Keratinocyte (primary cell): ENCODE measurements around the gene ISG15. TPM values are rescaled to one million over a fixed set of nuclear protein-coding genes. Genes with fewer than 3 reads are reported as not detected.

ENCODE experiments used
- DNase-seq: peaks from one replicate; pipeline ENCODE4 v3.0.0-alpha.2; 2011; ENCODE audit warnings: low read depth, missing footprints, low spot score
- FAIRE-seq: peaks from 2 replicates; lab custom pipeline; 2011; peaks lifted over from hg19 to GRCh38; lab: Jason Lieb, UNC
- H2AFZ ChIP-seq: 2 replicates; pipeline ENCODE4 v1.6.0; 2012; ENCODE audit warnings: low read length, control low read depth, inconsistent platforms; ENCODE audit not compliant: control insufficient read depth
- H3K27ac ChIP-seq: 2 replicates; pipeline ENCODE4 v1.5.1; 2011; ENCODE audit warnings: low read length; ENCODE audit not compliant: control insufficient read depth, insufficient read depth
- H3K27me3 ChIP-seq: 3 replicates; pipeline ENCODE4 v1.6.0; 2011; ENCODE audit warnings: low read length; ENCODE audit not compliant: control insufficient read depth, insufficient read depth; ENCODE audit errors: extremely low read depth
- H3K36me3 ChIP-seq, 2 experiments: 2 replicates in 1 of 2; 3 replicates in 1 of 2; pipeline ENCODE4 v1.5.1; 2011; ENCODE audit warnings: low read length in 2 of 2, mild to moderate bottlenecking in 1 of 2; ENCODE audit not compliant: control insufficient read depth in 2 of 2, insufficient read depth in 2 of 2; ENCODE audit errors: extremely low read depth in 1 of 2
- H3K4me1 ChIP-seq: 3 replicates; pipeline ENCODE4 v1.5.1; 2011; ENCODE audit warnings: low read length; ENCODE audit not compliant: control insufficient read depth, insufficient read depth; ENCODE audit errors: extremely low read depth
- H3K4me2 ChIP-seq: 3 replicates; pipeline ENCODE4 v1.6.0; 2011; ENCODE audit warnings: low read depth, low read length; ENCODE audit not compliant: control insufficient read depth, insufficient read depth; ENCODE audit errors: extremely low read depth
- H3K4me3 ChIP-seq, 3 experiments: fragments of 200-600 bp in 1 of 3; sonication (generic) in 1 of 3; 2 replicates in 2 of 3; 3 replicates in 1 of 3; pipeline ENCODE4 v1.5.1; 2011 to 2016; ENCODE audit warnings: low read length in 3 of 3, mild to moderate bottlenecking in 3 of 3, control low read depth in 2 of 3, inconsistent platforms in 1 of 3, low read depth in 1 of 3, mixed read lengths in 1 of 3, mixed run types in 1 of 3, moderate library complexity in 1 of 3; ENCODE audit not compliant: control insufficient read depth in 2 of 3, insufficient read depth in 2 of 3; ENCODE audit errors: extremely low read depth in 1 of 3
- H3K79me2 ChIP-seq: 2 replicates; pipeline ENCODE4 v1.6.0; 2012; ENCODE audit warnings: low read length; ENCODE audit not compliant: control insufficient read depth, insufficient read depth
- H3K9ac ChIP-seq: 3 replicates; pipeline ENCODE4 v1.6.0; 2011; ENCODE audit warnings: low read length; ENCODE audit not compliant: control insufficient read depth, insufficient read depth; ENCODE audit errors: extremely low read depth
- H3K9me1 ChIP-seq: 3 replicates; pipeline ENCODE4 v1.6.0; 2011; ENCODE audit warnings: low read length; ENCODE audit not compliant: control insufficient read depth, insufficient read depth; ENCODE audit errors: extremely low read depth
- H3K9me3 ChIP-seq: 2 replicates; pipeline ENCODE4 v1.5.1; 2012; ENCODE audit warnings: low read depth, low read length; ENCODE audit not compliant: control insufficient read depth
- H4K20me1 ChIP-seq: 3 replicates; pipeline ENCODE4 v1.6.0; 2011; ENCODE audit warnings: low read length; ENCODE audit not compliant: control insufficient read depth, insufficient read depth; ENCODE audit errors: extremely low read depth
- CTCF ChIP-seq, 3 experiments: IDR thresholded peaks in 1 of 3; conservative IDR thresholded peaks in 1 of 3; optimal IDR thresholded peaks in 1 of 3; 2 replicates in 2 of 3; 3 replicates in 1 of 3; pipeline versions ENCODE3 to v1.5.1; 2011; ENCODE audit warnings: low read length in 3 of 3, mild to moderate bottlenecking in 3 of 3, moderate library complexity in 2 of 3, control low read depth in 1 of 3, inconsistent platforms in 1 of 3; ENCODE audit not compliant: insufficient read depth in 2 of 3; ENCODE audit errors: extremely low read depth in 1 of 3
- EZH2 ChIP-seq: IDR thresholded peaks from one replicate; pipeline ENCODE4 v1.6.1; 2012; ENCODE audit warnings: inconsistent platforms, mild to moderate bottlenecking, low read length, moderate library complexity
- dilution Hi-C: fragments of 300-500 bp; cut with MboI; formaldehyde crosslinking; loops from one replicate; pipeline ENCODE4 v1.7.0; 2020; ENCODE audit warnings: low sequenced_read_pairs; ENCODE audit not compliant: extremely low pct_ligation_motif_present
- polyA plus RNA-seq, 5 experiments: library from polyadenylated mRNA; depleted of rRNA in 3 of 5; stranded (reverse) in 3 of 5; stranded (forward) in 1 of 5; unstranded in 1 of 5; fragments of >200 nt; gene quantifications; 1 replicate in 1 of 5; 2 replicates in 3 of 5; 3 replicates in 1 of 5; pipeline versions ENCODE4 v1.2.1 to v1.2.3, GENCODE V29; 2011 to 2012; ENCODE audit warnings: missing spikeins in 2 of 5, low read depth in 1 of 5, low replicate concordance in 1 of 5

ISG15 gene
- polyA plus RNA-seq, 1 donor (not counting 4 experiments of a cell fraction or from before 2014, with no cell fraction given) = 246 TPM

GRCh38 chr1:983798-984475 is 29.4 kb upstream of the ISG15 start:
- Histone ChIP-seq H4K20me1 (no peaks in the 10 kb centered on the region), H3K4me2 (no peak overlapping the region), H3K4me1 (no peaks in the 10 kb centered on the region), H3K9ac (no peak overlapping the region), H3K27ac (no peak overlapping the region), H3K4me3 (no peak overlapping the region), H3K79me2 (no peaks in the 10 kb centered on the region), H2AFZ (no peak overlapping the region), H3K36me3 (no peaks in the 10 kb centered on the region), H3K9me1 (no peaks in the 10 kb centered on the region), H3K27me3 (peaks cover 51% of the 10 kb centered on the region), H3K9me3 (no peaks in the 10 kb centered on the region)
- TF ChIP-seq CTCF (optimal IDR thresholded peaks at IDR 0.05 in 1 of 3, IDR thresholded peaks at IDR 0.05 in 1 of 3, conservative IDR thresholded peaks at IDR 0.05 in 1 of 3; ENCODE audit: extremely low read depth in 1 of 3, insufficient read depth in 2 of 3, low read length in 3 of 3) (peak in 2 of 3 experiments; percentile 90 to 91), EZH2 (no peak)
- no peak for FAIRE-seq
- no peak for DNase-seq
- dilution Hi-C loops = no loop called here

GRCh38 chr1:984476-984814 is 28.9 kb upstream of the ISG15 start:
- Histone ChIP-seq H3K9me3 (no peaks in the 10 kb centered on the region), H3K79me2 (no peaks in the 10 kb centered on the region), H3K4me1 (no peaks in the 10 kb centered on the region), H3K27me3 (peaks cover 50% of the 10 kb centered on the region), H3K9ac (no peak overlapping the region), H3K4me3 (no peak overlapping the region), H2AFZ (no peak overlapping the region), H4K20me1 (no peaks in the 10 kb centered on the region), H3K27ac (no peak overlapping the region), H3K36me3 (no peaks in the 10 kb centered on the region), H3K9me1 (no peaks in the 10 kb centered on the region), H3K4me2 (no peak overlapping the region)
- FAIRE-seq (no peak), DNase-seq (no peak)
- dilution Hi-C loops = no loop called here
- TF ChIP-seq EZH2 (no peak), CTCF (optimal IDR thresholded peaks at IDR 0.05 in 1 of 3, IDR thresholded peaks at IDR 0.05 in 1 of 3, conservative IDR thresholded peaks at IDR 0.05 in 1 of 3; ENCODE audit: extremely low read depth in 1 of 3, insufficient read depth in 2 of 3, low read length in 3 of 3) (no peak)
